Measurements from ENCODE around the gene CFHR5.

DNA sequence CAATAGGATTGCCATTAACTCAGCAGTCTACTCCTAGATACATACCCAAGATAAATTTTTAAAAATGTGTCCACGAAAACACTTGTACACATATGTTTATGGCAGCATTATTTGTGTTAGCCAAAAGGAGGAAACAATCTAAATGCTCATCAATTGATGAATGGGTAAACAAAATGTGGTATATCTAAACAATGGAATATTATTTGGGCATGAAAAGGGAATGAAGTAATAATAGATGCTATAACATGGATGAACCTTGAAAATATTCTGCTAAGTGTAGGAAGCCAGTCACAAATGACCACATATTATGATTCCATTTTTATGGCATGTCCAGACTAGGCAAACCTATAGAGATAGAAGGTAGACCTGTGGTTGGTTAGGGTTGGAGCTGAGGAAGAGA, 34.3 kb downstream of the CFHR5 start:
- TF ChIP-seq, protein P1, sequence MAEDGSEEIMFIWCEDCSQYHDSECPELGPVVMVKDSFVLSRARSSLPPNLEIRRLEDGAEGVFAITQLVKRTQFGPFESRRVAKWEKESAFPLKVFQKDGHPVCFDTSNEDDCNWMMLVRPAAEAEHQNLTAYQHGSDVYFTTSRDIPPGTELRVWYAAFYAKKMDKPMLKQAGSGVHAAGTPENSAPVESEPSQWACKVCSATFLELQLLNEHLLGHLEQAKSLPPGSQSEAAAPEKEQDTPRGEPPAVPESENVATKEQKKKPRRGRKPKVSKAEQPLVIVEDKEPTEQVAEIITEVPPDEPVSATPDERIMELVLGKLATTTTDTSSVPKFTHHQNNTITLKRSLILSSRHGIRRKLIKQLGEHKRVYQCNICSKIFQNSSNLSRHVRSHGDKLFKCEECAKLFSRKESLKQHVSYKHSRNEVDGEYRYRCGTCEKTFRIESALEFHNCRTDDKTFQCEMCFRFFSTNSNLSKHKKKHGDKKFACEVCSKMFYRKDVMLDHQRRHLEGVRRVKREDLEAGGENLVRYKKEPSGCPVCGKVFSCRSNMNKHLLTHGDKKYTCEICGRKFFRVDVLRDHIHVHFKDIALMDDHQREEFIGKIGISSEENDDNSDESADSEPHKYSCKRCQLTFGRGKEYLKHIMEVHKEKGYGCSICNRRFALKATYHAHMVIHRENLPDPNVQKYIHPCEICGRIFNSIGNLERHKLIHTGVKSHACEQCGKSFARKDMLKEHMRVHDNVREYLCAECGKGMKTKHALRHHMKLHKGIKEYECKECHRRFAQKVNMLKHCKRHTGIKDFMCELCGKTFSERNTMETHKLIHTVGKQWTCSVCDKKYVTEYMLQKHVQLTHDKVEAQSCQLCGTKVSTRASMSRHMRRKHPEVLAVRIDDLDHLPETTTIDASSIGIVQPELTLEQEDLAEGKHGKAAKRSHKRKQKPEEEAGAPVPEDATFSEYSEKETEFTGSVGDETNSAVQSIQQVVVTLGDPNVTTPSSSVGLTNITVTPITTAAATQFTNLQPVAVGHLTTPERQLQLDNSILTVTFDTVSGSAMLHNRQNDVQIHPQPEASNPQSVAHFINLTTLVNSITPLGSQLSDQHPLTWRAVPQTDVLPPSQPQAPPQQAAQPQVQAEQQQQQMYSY (CRISPR knock-in tag; IDR thresholded peaks at IDR 0.05) = no peak
- no peak for TF ChIP-seq CTCF (IDR thresholded peaks at IDR 0.05)
- TF ChIP-seq, protein P2, sequence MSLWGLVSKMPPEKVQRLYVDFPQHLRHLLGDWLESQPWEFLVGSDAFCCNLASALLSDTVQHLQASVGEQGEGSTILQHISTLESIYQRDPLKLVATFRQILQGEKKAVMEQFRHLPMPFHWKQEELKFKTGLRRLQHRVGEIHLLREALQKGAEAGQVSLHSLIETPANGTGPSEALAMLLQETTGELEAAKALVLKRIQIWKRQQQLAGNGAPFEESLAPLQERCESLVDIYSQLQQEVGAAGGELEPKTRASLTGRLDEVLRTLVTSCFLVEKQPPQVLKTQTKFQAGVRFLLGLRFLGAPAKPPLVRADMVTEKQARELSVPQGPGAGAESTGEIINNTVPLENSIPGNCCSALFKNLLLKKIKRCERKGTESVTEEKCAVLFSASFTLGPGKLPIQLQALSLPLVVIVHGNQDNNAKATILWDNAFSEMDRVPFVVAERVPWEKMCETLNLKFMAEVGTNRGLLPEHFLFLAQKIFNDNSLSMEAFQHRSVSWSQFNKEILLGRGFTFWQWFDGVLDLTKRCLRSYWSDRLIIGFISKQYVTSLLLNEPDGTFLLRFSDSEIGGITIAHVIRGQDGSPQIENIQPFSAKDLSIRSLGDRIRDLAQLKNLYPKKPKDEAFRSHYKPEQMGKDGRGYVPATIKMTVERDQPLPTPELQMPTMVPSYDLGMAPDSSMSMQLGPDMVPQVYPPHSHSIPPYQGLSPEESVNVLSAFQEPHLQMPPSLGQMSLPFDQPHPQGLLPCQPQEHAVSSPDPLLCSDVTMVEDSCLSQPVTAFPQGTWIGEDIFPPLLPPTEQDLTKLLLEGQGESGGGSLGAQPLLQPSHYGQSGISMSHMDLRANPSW (CRISPR knock-in tag; conservative IDR thresholded peaks at IDR 0.05; ENCODE audit: low read depth) = no peak
- TF ChIP-seq TCF7 (CRISPR knock-in tag; IDR thresholded peaks at IDR 0.05; ENCODE audit: low read depth) = no peak
- TF ChIP-seq, protein P3, sequence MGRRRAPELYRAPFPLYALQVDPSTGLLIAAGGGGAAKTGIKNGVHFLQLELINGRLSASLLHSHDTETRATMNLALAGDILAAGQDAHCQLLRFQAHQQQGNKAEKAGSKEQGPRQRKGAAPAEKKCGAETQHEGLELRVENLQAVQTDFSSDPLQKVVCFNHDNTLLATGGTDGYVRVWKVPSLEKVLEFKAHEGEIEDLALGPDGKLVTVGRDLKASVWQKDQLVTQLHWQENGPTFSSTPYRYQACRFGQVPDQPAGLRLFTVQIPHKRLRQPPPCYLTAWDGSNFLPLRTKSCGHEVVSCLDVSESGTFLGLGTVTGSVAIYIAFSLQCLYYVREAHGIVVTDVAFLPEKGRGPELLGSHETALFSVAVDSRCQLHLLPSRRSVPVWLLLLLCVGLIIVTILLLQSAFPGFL (CRISPR knock-in tag; IDR thresholded peaks at IDR 0.05; ENCODE audit: borderline replicate concordance) = no peak
- TF ChIP-seq, protein P4, sequence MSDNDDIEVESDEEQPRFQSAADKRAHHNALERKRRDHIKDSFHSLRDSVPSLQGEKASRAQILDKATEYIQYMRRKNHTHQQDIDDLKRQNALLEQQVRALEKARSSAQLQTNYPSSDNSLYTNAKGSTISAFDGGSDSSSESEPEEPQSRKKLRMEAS (CRISPR knock-in tag; IDR thresholded peaks at IDR 0.05) = no peak
- no peak for TF ChIP-seq SMAD3 (CRISPR knock-in tag; IDR thresholded peaks at IDR 0.05; ENCODE audit: borderline replicate concordance)

All from WTC11 (cell line).